ENCODE data around the gene CYP3A5.

GRCh38 chr7:99626661-99627060 is 53.1 kb downstream of the CYP3A5 start:
- TF ChIP-seq CTCF (IDR thresholded peaks at IDR 0.05), result no peak
- TF ChIP-seq POLR2AphosphoS5 (IDR thresholded peaks at IDR 0.05), result no peak
